Suppressor macrophage (primary cell): ENCODE results near the gene KRT81.
"Not testable (repeated sequence)": the region's sequence is repeated elsewhere in the genome, so short reads cannot be mapped to it uniquely, and the experiment has no call there.

Experiments used
- DNase-seq, 4 experiments: peaks; one replicate each; pipeline ENCODE4 v3.0.0-alpha.2; 2020 to 2022

KRT81 gene

GRCh38 chr12:52317468-52318052, 26.2 kb upstream of the KRT81 start:
- DNase-seq, result no peak

- no peak for DNase-seq
Measured at GRCh38 chr12:52316701-52317100, 25.4 kb upstream of the KRT81 start.

- DNase-seq, result no peak
Measured at GRCh38 chr12:52316290-52316689, 25.0 kb upstream of the KRT81 start.

GRCh38 chr12:52315721-52316120, 24.4 kb upstream of the KRT81 start:
- DNase-seq, result peak in 3 of 4 experiments; percentile 8 to 35 (median 22)

- DNase-seq, result no peak
Measured at GRCh38 chr12:52314511-52314910, 23.2 kb upstream of the KRT81 start.

- no peak for DNase-seq
Measured at GRCh38 chr12:52313926-52314325, 22.6 kb upstream of the KRT81 start.

GRCh38 chr12:52313461-52313860, 22.1 kb upstream of the KRT81 start:
- no peak for DNase-seq

GRCh38 chr12:52312086-52312485, 20.8 kb upstream of the KRT81 start:
- no peak for DNase-seq

GRCh38 chr12:52311285-52311648, 19.9 kb upstream of the KRT81 start:
- no peak for DNase-seq

- no peak for DNase-seq
Measured at GRCh38 chr12:52310622-52311284, 19.4 kb upstream of the KRT81 start.

GRCh38 chr12:52308806-52309425, 17.6 kb upstream of the KRT81 start:
- DNase-seq, result no peak

GRCh38 chr12:52307836-52308805, 16.8 kb upstream of the KRT81 start:
- DNase-seq, result peak; percentile 36 to 74 (median 52)

GRCh38 chr12:52306731-52307130, 15.4 kb upstream of the KRT81 start:
- DNase-seq, result no peak

- DNase-seq, result no peak
Measured at GRCh38 chr12:52305921-52306705, 14.8 kb upstream of the KRT81 start.

GRCh38 chr12:52304941-52305411, 13.6 kb upstream of the KRT81 start:
- not testable (repeated sequence) for DNase-seq

GRCh38 chr12:52302242-52302914, 11.0 kb upstream of the KRT81 start:
- not testable (repeated sequence) for DNase-seq

- DNase-seq, result not testable (repeated sequence)
Measured at GRCh38 chr12:52301721-52302120, 10.4 kb upstream of the KRT81 start.

- no peak for DNase-seq
Measured at GRCh38 chr12:52300796-52301691, 9.7 kb upstream of the KRT81 start.

GRCh38 chr12:52298677-52299190, 7.4 kb upstream of the KRT81 start:
- DNase-seq, result no peak
